ENCODE measurements around the gene SPTBN1. TPM values are rescaled to one million over a fixed set of nuclear protein-coding genes. Genes with fewer than 3 reads are reported as not detected.

The SPTBN1 gene
- total RNA-seq, 1 experiment from 2014 or later: 202 TPM

DNA sequence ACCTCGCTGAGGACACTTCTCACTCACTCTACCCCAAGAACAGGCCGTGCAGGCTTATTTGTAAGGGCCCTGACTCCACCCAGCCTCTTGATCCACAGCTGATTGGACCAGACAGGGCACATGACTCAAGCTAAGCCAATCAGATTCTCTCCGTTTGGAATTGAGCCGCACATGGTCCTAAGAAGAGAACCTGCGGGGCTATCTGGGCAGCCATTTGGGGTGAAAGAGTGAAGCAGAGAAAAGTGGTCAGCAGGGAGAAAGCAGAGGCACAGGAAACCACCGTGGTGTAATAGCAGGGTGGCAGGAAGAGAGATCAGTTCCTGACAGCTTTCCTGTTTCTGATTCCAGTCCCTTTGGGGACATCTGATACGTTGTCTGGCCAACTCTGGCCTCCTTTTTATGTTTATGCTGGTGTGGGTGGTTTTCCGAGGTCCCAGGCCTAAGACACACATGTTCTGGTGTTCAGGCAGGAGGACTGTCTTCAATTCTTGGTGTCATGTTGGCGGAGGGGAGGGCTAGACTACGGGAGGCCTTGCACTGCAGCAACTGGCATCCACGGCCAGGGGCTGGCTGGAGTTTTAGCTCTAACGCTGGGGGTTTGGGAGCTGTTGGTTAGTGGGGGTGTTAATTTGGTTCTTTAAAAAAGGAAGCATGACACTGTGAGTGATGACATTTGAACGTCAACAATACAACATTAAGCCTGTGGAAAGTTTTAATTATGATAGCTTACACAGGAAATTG lies 26.1 kb upstream of the SPTBN1 start:
- intact Hi-C loops (cut with micrococcal nuclease): no loop called here
- no peak for TF ChIP-seq EZH2phosphoT487 (IDR thresholded peaks at IDR 0.05; ENCODE audit: borderline replicate concordance, low read length)
- TF ChIP-seq, protein P1, sequence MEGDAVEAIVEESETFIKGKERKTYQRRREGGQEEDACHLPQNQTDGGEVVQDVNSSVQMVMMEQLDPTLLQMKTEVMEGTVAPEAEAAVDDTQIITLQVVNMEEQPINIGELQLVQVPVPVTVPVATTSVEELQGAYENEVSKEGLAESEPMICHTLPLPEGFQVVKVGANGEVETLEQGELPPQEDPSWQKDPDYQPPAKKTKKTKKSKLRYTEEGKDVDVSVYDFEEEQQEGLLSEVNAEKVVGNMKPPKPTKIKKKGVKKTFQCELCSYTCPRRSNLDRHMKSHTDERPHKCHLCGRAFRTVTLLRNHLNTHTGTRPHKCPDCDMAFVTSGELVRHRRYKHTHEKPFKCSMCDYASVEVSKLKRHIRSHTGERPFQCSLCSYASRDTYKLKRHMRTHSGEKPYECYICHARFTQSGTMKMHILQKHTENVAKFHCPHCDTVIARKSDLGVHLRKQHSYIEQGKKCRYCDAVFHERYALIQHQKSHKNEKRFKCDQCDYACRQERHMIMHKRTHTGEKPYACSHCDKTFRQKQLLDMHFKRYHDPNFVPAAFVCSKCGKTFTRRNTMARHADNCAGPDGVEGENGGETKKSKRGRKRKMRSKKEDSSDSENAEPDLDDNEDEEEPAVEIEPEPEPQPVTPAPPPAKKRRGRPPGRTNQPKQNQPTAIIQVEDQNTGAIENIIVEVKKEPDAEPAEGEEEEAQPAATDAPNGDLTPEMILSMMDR (conservative IDR thresholded peaks at IDR 0.05; ENCODE audit: low read depth, low read length): no peak
- no peak for TF ChIP-seq EZH2 (IDR thresholded peaks at IDR 0.05; ENCODE audit: low read length, unreplicated experiment)
- H3K27ac ChIP-seq (ENCODE audit: low read length): no peak overlapping the region

GRCh38 chr2:54430649-54431048 lies 25.5 kb upstream of the SPTBN1 start:
- no peaks in the 10 kb centered on the region for H3K27me3 ChIP-seq (ENCODE audit: low read length)
- H3K4me1 ChIP-seq (ENCODE audit: insufficient read depth, low read length): no peaks in the 10 kb centered on the region
- no peaks in the 10 kb centered on the region for H3K9me3 ChIP-seq (ENCODE audit: low read length)
- ATAC-seq: no peak
- H2AFZ ChIP-seq (ENCODE audit: low read length): no peak overlapping the region
- ChIA-PET POLR2A (ENCODE audit: unreplicated experiment) (no interaction called here), CTCF (no interaction called here)
- H3F3A ChIP-seq (ENCODE audit: low read length, unreplicated experiment): no peaks in the 10 kb centered on the region
- no peak for DNase-seq
- no peaks in the 10 kb centered on the region for H3K9me2 ChIP-seq (replicated peaks; ENCODE audit: low read length)
- H3K4me3 ChIP-seq (ENCODE audit: low read length): no peak overlapping the region
- no peak overlapping the region for H3K27ac ChIP-seq (ENCODE audit: low read length)
- no peak overlapping the region for H3K4me2 ChIP-seq (ENCODE audit: low read length)
- H3K36me3 ChIP-seq (ENCODE audit: low read depth, low read length): no peaks in the 10 kb centered on the region
- H3K79me2 ChIP-seq (ENCODE audit: low read length): no peaks in the 10 kb centered on the region
- intact Hi-C loops (cut with micrococcal nuclease): no loop called here
- no peak overlapping the region for H3K9ac ChIP-seq (ENCODE audit: low read length)
- BruUV-seq (replicated peaks): no TSS peak
- no peak for TF ChIP-seq EZH2 (IDR thresholded peaks at IDR 0.05; ENCODE audit: low read length, unreplicated experiment)
- TF ChIP-seq, protein P1 (conservative IDR thresholded peaks at IDR 0.05; ENCODE audit: low read depth, low read length): no peak
- no peaks in the 10 kb centered on the region for H4K20me1 ChIP-seq (ENCODE audit: low read length)

More for the DNA sequence above, 26.1 kb upstream of the SPTBN1 start:
- H3K36me3 ChIP-seq (ENCODE audit: low read depth, low read length): no peaks in the 10 kb centered on the region
- ATAC-seq (no peak), DNase-seq (no peak)
- no peak overlapping the region for H3K9ac ChIP-seq (ENCODE audit: low read length)
- no peaks in the 10 kb centered on the region for H3F3A ChIP-seq (ENCODE audit: low read length, unreplicated experiment)
- no peak overlapping the region for H2AFZ ChIP-seq (ENCODE audit: low read length)
- CTCF ChIA-PET: no interaction called here
- no peaks in the 10 kb centered on the region for H3K4me1 ChIP-seq (ENCODE audit: insufficient read depth, low read length)
- H3K27me3 ChIP-seq (ENCODE audit: low read length): no peaks in the 10 kb centered on the region
- no peaks in the 10 kb centered on the region for H3K79me2 ChIP-seq (ENCODE audit: low read length)
- no peaks in the 10 kb centered on the region for H3K9me2 ChIP-seq (replicated peaks; ENCODE audit: low read length)
- H3K4me2 ChIP-seq (ENCODE audit: low read length): no peak overlapping the region
- H3K9me3 ChIP-seq (ENCODE audit: low read length): no peaks in the 10 kb centered on the region
- H3K4me3 ChIP-seq (ENCODE audit: low read length): no peak overlapping the region
- no TSS peak for BruUV-seq (replicated peaks)
- H4K20me1 ChIP-seq (ENCODE audit: low read length): no peaks in the 10 kb centered on the region
- POLR2A ChIA-PET (ENCODE audit: unreplicated experiment): no interaction called here

DNA sequence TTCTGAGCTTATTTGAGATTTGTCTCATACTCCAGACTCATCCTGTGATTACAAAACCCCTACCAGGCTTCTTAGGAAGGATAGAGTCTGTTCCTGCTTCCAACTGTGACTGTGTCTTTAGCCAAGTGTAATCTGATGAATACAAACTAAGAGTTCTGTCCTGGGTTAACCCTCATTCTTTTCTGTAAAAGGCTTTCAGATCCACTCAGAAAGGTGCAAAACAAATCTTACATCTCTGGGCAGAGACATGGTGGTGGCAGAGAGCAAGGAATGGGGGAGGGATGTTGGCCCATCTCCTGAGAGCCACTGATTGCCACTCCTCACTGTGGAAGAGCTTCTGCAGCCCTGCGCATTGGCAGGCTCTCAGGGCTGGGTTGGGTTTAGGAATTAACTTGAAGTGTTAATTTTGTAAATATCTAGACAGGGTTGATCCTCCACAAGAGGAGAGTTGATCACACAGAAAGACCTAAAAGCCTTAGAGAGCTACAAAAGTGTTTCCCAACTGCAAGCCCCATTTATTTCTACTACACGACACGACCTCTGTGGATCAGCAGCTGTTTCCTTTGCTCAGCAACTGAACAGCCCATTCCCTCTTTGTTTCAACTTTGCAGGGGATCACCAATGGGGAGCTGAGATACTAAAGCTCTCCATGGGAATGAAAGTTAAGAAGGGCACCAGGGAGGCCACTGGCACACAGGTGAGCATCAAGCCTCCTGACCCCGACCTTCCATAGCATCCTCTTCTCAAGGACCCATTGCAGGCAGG lies 23.7 kb upstream of the SPTBN1 start:
- H3K9me2 ChIP-seq (replicated peaks; ENCODE audit: low read length): no peaks in the 10 kb centered on the region
- H3K9ac ChIP-seq (ENCODE audit: low read length): no peak overlapping the region
- DNase-seq: no peak
- ATAC-seq: no peak
- H4K20me1 ChIP-seq (ENCODE audit: low read length): no peaks in the 10 kb centered on the region
- H3K79me2 ChIP-seq (ENCODE audit: low read length): no peaks in the 10 kb centered on the region
- POLR2A ChIA-PET (ENCODE audit: unreplicated experiment): no interaction called here
- no peak overlapping the region for H3K4me2 ChIP-seq (ENCODE audit: low read length)
- no peaks in the 10 kb centered on the region for H3K36me3 ChIP-seq (ENCODE audit: low read depth, low read length)
- intact Hi-C loops (cut with micrococcal nuclease): no loop called here
- no peaks in the 10 kb centered on the region for H3F3A ChIP-seq (ENCODE audit: low read length, unreplicated experiment)
- CTCF ChIA-PET: no interaction called here
- no peak overlapping the region for H2AFZ ChIP-seq (ENCODE audit: low read length)
- TF ChIP-seq EZH2 (IDR thresholded peaks at IDR 0.05; ENCODE audit: low read length, unreplicated experiment) (no peak), EZH2phosphoT487 (IDR thresholded peaks at IDR 0.05; ENCODE audit: borderline replicate concordance, low read length) (no peak)
- TF ChIP-seq, protein P1 (conservative IDR thresholded peaks at IDR 0.05; ENCODE audit: low read depth, low read length): no peak
- no peaks in the 10 kb centered on the region for H3K9me3 ChIP-seq (ENCODE audit: low read length)
- H3K4me3 ChIP-seq (ENCODE audit: low read length): no peak overlapping the region
- no peaks in the 10 kb centered on the region for H3K4me1 ChIP-seq (ENCODE audit: insufficient read depth, low read length)
- H3K27ac ChIP-seq (ENCODE audit: low read length): no peak overlapping the region
- BruUV-seq (replicated peaks): no TSS peak
- no peaks in the 10 kb centered on the region for H3K27me3 ChIP-seq (ENCODE audit: low read length)

All from PC-3 (cell line).